IMR-90 (cell line): ENCODE results near the gene ARHGAP21. TPM values are rescaled to one million over a fixed set of nuclear protein-coding genes. Genes with fewer than 3 reads are reported as not detected.

Experiments used
- ATAC-seq: fragments of 200-7000 bp; cut with Tn5 transposase; 2 replicates; pipeline ENCODE4 v1.9.1; 2020; ENCODE audit warnings: low read depth, mild to moderate bottlenecking, moderate library complexity
- BruUV-seq: library from RNA; stranded (reverse); fragments of 400-500 nt; replicated peaks from 2 replicates; lab custom pipeline; 2021; lab: Mats Ljungman, UMichigan
- CTCF ChIA-PET: fragments of 300-600 bp; formaldehyde crosslinking; extraction: SDS; loops from one replicate; lab custom pipeline; 2021; ENCODE audit warnings: antibody characterized with exemption; lab: Yijun Ruan, JAX
- POLR2A ChIA-PET: fragments of 300-600 bp; sonication (Branson Sonifier 250); formaldehyde crosslinking; loops from one replicate; lab custom pipeline; 2022; ENCODE audit warnings: antibody characterized with exemption; ENCODE audit not compliant: unreplicated experiment; lab: Charles Lee
- DNase-seq: peaks from one replicate; pipeline ENCODE4 v3.0.0; 2013
- H2AFZ ChIP-seq: replicated peaks from 2 replicates; pipeline ENCODE3; 2013; ENCODE audit warnings: low read length, mild to moderate bottlenecking; ENCODE audit not compliant: poor library complexity
- H2AK5ac ChIP-seq: 2 replicates; pipeline ENCODE4 v1.6.1; 2013; ENCODE audit warnings: low read depth, low read length, inconsistent platforms
- H2AK9ac ChIP-seq: replicated peaks from 2 replicates; pipeline ENCODE3; 2013; ENCODE audit warnings: mild to moderate bottlenecking, low read depth, low read length, moderate library complexity; ENCODE audit not compliant: poor library complexity
- H2BK120ac ChIP-seq: 2 replicates; pipeline ENCODE4 v1.6.1; 2013; ENCODE audit warnings: low read depth, low read length, inconsistent platforms
- H2BK15ac ChIP-seq: 3 replicates; pipeline ENCODE4 v1.6.1; 2013; ENCODE audit warnings: low read depth, low read length, inconsistent platforms
- H2BK20ac ChIP-seq: 2 replicates; pipeline ENCODE4 v1.6.1; 2013; ENCODE audit warnings: low read depth, mild to moderate bottlenecking, inconsistent platforms, low read length, moderate library complexity
- H2BK5ac ChIP-seq: 2 replicates; pipeline ENCODE4 v1.6.1; 2013; ENCODE audit warnings: mild to moderate bottlenecking, low read depth, low read length, inconsistent platforms; ENCODE audit not compliant: poor library complexity, severe bottlenecking
- H3K14ac ChIP-seq: replicated peaks from 2 replicates; pipeline ENCODE4 v1.6.1; 2013; ENCODE audit warnings: low read depth, low read length, inconsistent platforms
- H3K18ac ChIP-seq: 2 replicates; pipeline ENCODE4 v1.6.1; 2013; ENCODE audit warnings: low read depth, low read length, control low read depth
- H3K23ac ChIP-seq: 2 replicates; pipeline ENCODE4 v1.6.1; 2013; ENCODE audit warnings: low read depth, low read length, inconsistent platforms
- H3K27ac ChIP-seq: 2 replicates; pipeline ENCODE4 v1.5.1; 2013; ENCODE audit warnings: mild to moderate bottlenecking, control low read depth, low read length; ENCODE audit not compliant: insufficient read depth
- H3K27me3 ChIP-seq: 2 replicates; pipeline ENCODE4 v1.6.1; 2013; ENCODE audit warnings: low read length; ENCODE audit not compliant: control insufficient read depth, insufficient read depth
- H3K36me3 ChIP-seq: 2 replicates; pipeline ENCODE4 v1.6.1; 2013; ENCODE audit warnings: low read length, mixed read lengths; ENCODE audit not compliant: control insufficient read depth, insufficient read depth
- H3K4ac ChIP-seq: 2 replicates; pipeline ENCODE4 v1.6.1; 2013; ENCODE audit warnings: low read depth, low read length, inconsistent platforms
- H3K4me1 ChIP-seq: 2 replicates; pipeline ENCODE4 v1.6.1; 2013; ENCODE audit warnings: low read length, mixed read lengths; ENCODE audit not compliant: control insufficient read depth, insufficient read depth
- H3K4me2 ChIP-seq: 2 replicates; pipeline ENCODE4 v1.6.1; 2013; ENCODE audit warnings: low read depth, mild to moderate bottlenecking, control low read depth, low read length, moderate library complexity
- H3K4me3 ChIP-seq: 2 replicates; pipeline ENCODE4 v1.5.1; 2013; ENCODE audit warnings: low read depth, mild to moderate bottlenecking, control low read depth, low read length, moderate library complexity; ENCODE audit not compliant: insufficient read depth
- H3K56ac ChIP-seq: 2 replicates; pipeline ENCODE4 v1.6.1; 2013; ENCODE audit warnings: low read length, inconsistent platforms; ENCODE audit not compliant: insufficient read depth; ENCODE audit errors: extremely low read depth
- H3K79me1 ChIP-seq, 2 experiments: 2 replicates each; pipeline ENCODE4 v1.6.1; 2013; ENCODE audit warnings: low read length in 2 of 2, inconsistent platforms in 1 of 2, low read depth in 1 of 2
- H3K9ac ChIP-seq: 2 replicates; pipeline ENCODE4 v1.6.1; 2013; ENCODE audit warnings: low read depth, low read length, control low read depth
- H3K9me1 ChIP-seq: 2 replicates; pipeline ENCODE4 v1.6.1; 2013; ENCODE audit warnings: low read length, inconsistent platforms; ENCODE audit not compliant: insufficient read depth
- H3K9me3 ChIP-seq: 2 replicates; pipeline ENCODE4 v1.6.1; 2013; ENCODE audit warnings: low read length; ENCODE audit not compliant: control insufficient read depth, insufficient read depth
- H4K20me1 ChIP-seq: 2 replicates; pipeline ENCODE4 v1.6.1; 2013; ENCODE audit warnings: low read length, inconsistent platforms; ENCODE audit not compliant: insufficient read depth
- H4K5ac ChIP-seq: 2 replicates; pipeline ENCODE4 v1.6.1; 2013; ENCODE audit warnings: mild to moderate bottlenecking, low read depth, low read length, control low read depth
- H4K8ac ChIP-seq, 2 experiments: 2 replicates each; pipeline ENCODE4 v1.6.1; 2013; ENCODE audit warnings: low read depth in 2 of 2, low read length in 2 of 2, control low read depth in 1 of 2, inconsistent platforms in 1 of 2
- H4K91ac ChIP-seq: 2 replicates; pipeline ENCODE4 v1.6.1; 2013; ENCODE audit warnings: low read depth, low read length, inconsistent platforms; ENCODE audit not compliant: insufficient read depth
- BHLHE40 ChIP-seq: fragments of 150-350 bp; IDR thresholded peaks from 2 replicates; pipeline ENCODE4 v1.6.1; 2016; ENCODE audit warnings: mild to moderate bottlenecking, low read depth, low read length
- CEBPB ChIP-seq: IDR thresholded peaks from 2 replicates; pipeline ENCODE4 v1.6.1; 2012; ENCODE audit warnings: low read depth, low read length, improper control_type of control experiment
- CHD1 ChIP-seq: IDR thresholded peaks from 2 replicates; pipeline ENCODE4 v1.6.1; 2012; ENCODE audit warnings: low read depth, low read length, improper control_type of control experiment
- FOS ChIP-seq: fragments of 150-350 bp; IDR thresholded peaks from 2 replicates; pipeline ENCODE4 v1.6.1; 2016; ENCODE audit warnings: low read depth, low read length
- MAFK ChIP-seq: IDR thresholded peaks from 2 replicates; pipeline ENCODE4 v1.6.1; 2012; ENCODE audit warnings: low read depth, low read length, improper control_type of control experiment
- MAZ ChIP-seq: IDR thresholded peaks from 2 replicates; pipeline ENCODE4 v1.6.1; 2012; ENCODE audit warnings: low read depth, mild to moderate bottlenecking, low read length, improper control_type of control experiment, moderate library complexity, borderline replicate concordance
- MXI1 ChIP-seq: IDR thresholded peaks from 2 replicates; pipeline ENCODE4 v1.6.1; 2012; ENCODE audit warnings: low read depth, mild to moderate bottlenecking, low read length, moderate library complexity, borderline replicate concordance
- RAD21 ChIP-seq: IDR thresholded peaks from 2 replicates; pipeline ENCODE4 v1.6.1; 2012; ENCODE audit warnings: low read length, improper control_type of control experiment
- RCOR1 ChIP-seq: IDR thresholded peaks from 2 replicates; pipeline ENCODE4 v1.6.1; 2012; ENCODE audit warnings: mild to moderate bottlenecking, low read length, improper control_type of control experiment; ENCODE audit not compliant: insufficient replicate concordance
- RFX5 ChIP-seq: IDR thresholded peaks from 2 replicates; pipeline ENCODE4 v1.8.0; 2012; ENCODE audit warnings: low read depth, mild to moderate bottlenecking, low read length, moderate library complexity
- SMC3 ChIP-seq: fragments of 150-350 bp; IDR thresholded peaks from 2 replicates; pipeline ENCODE4 v1.6.1; 2016; ENCODE audit warnings: low read depth, mild to moderate bottlenecking, antibody characterized with exemption, low read length, moderate library complexity
- whole genome bisulfite sequencing, 2 experiments: methylation state at CpG; one replicate each; pipeline versions ENCODE4 v1.1.5 to v1.1.7; 2013; ENCODE audit warnings: missing lambda C conversion rate in 2 of 2; ENCODE audit not compliant: insufficient read length in 1 of 2; ENCODE audit errors: extremely low coverage in 2 of 2; 5-methylcytosine and 5-hydroxymethylcytosine counted together
- dilution Hi-C: fragments of 300-500 bp; cut with HindIII; formaldehyde crosslinking; loops from one replicate; pipeline ENCODE4 v1.14.3; 2018; ENCODE audit warnings: low sequenced_read_pairs; ENCODE audit not compliant: unreplicated experiment
- in situ Hi-C: fragments of 300-500 bp; cut with MboI; formaldehyde crosslinking; loops from 3 replicates; pipeline ENCODE4 v1.14.3; 2019; ENCODE audit warnings: low sequenced_read_pairs, inconsistent platforms, mixed read lengths
- intact Hi-C: fragments of 100-400 bp; cut with micrococcal nuclease; formaldehyde crosslinking; loops from 2 replicates; pipeline ENCODE4 v1.10.0; 2022
- polyA plus RNA-seq, 3 experiments: library from polyadenylated mRNA; depleted of rRNA; stranded (reverse); fragments of >200 nt; gene quantifications; 2 replicates each; pipeline ENCODE4 v1.2.3, GENCODE V29; 2012; ENCODE audit warnings: low replicate concordance in 1 of 3
- total RNA-seq: library from RNA; depleted of rRNA; stranded (reverse); fragments of >200 nt; gene quantifications from 2 replicates; pipeline ENCODE4 v1.2.3, GENCODE V29; 2012
- TF ChIP-seq, protein P1 (sequence below): fragments of 150-350 bp; IDR thresholded peaks from 2 replicates; pipeline ENCODE4 v1.6.1; 2017; ENCODE audit warnings: mild to moderate bottlenecking, antibody characterized with exemption, low read length, low read depth
- TF ChIP-seq, protein P2 (sequence below): fragments of 150-350 bp; IDR thresholded peaks from 2 replicates; pipeline ENCODE4 v1.6.1; 2016; ENCODE audit warnings: low read depth, mild to moderate bottlenecking, low read length, moderate library complexity, borderline replicate concordance

Gene ARHGAP21
- total and polyA plus RNA-seq, 2 of the 4 experiments (the other 2 are of a cell fraction) = 43.3 to 94.3 TPM

DNA sequence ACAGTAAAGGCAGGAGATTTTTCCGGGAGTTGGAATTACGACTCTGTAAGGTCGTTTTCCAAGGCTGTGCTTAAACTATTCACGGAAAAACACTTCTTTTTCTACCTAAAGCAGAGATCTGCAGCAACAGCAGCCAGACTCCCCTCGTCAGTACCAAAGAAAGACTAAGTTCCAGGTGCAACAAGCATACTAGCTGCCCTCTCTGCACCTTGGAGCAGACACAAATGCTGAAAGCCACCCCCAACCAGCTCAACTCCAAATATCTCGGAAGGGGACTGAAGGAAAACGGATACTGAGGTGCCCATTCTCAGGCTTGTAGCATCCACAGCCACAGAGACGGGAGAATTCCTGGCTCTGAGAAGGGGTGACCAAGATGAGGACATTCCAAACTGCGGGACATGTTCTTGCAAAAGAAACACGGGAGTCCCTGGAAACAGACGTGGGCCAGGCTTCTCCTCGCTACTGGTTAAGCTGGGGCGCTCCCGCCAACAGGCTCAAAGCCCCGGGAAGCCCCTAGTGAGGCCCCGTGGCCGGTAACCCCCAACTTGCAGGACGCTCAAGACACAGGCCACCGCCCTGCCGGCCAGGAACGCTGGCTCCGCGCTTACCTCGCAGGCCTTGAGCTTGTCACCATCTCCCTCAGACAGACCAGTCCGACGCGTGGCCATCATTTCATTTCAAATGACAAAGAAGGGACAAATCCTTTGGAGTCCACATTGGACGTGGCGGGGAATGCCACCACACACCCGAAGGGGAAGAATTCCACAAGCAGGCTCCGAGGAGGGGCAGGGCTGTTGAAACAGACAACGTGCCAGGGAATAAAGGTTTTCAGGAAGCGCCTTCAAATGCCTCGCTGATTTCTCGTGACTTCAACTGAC is 2.2 kb downstream of the ARHGAP21 start:
- BruUV-seq = no TSS peak
- Histone ChIP-seq H3K9me3 (no peaks in the 10 kb centered on the region), H3K36me3 (peaks cover 6% of the 10 kb centered on the region), H3K4me3 (peak overlapping the region; percentile 58), H2BK120ac (peak overlapping the region; percentile 85), H4K5ac (peak overlapping the region; percentile 89), H2BK20ac (peak overlapping the region; percentile 66; the same call in 1 of the 2 replicates), H3K18ac (peak overlapping the region; percentile 59), H3K4ac (peak overlapping the region; percentile 89), H3K9ac (peak overlapping the region; percentile 67), H2AFZ (peak overlapping the region; percentile 52), H2BK15ac (0 out of 3 replicates have a peak overlapping the region, but pooled peaks have one; percentile 25), H4K91ac (peak overlapping the region; percentile 90), H2AK5ac (peak overlapping the region; percentile 73), H3K14ac (peak overlapping the region; percentile 76), H3K23ac (peak overlapping the region; percentile 92), H2AK9ac (peak overlapping the region; percentile 92), H3K79me1 (peaks cover 0 to 29% of the 10 kb centered on the region in 2 experiments; a peak in 2 of 4 replicates), H3K27me3 (no peaks in the 10 kb centered on the region), H3K56ac (peak overlapping the region; percentile 63), H3K4me1 (peaks cover 12% of the 10 kb centered on the region), H2BK5ac (peak overlapping the region; percentile 49), H4K8ac (peak overlapping the region; percentile 68 to 71; a peak in 3 of 4 replicates), H3K27ac (peak overlapping the region; percentile 49), H4K20me1 (peaks cover 27% of the 10 kb centered on the region), H3K4me2 (peak overlapping the region; percentile 95), H3K9me1 (peaks cover 11% of the 10 kb centered on the region)
- in situ Hi-C loops = loop anchor here (25.0 kb wide), 1 partner anchor 241 kb away; the partner anchor contains the start of gene PRTFDC1
- dilution Hi-C loops = no loop called here
- no peak for ATAC-seq
- ChIA-PET POLR2A (no interaction called here), CTCF (interaction anchor here (0.6 to 1.2 kb wide), 3 partner anchors 35 to 360 kb away, joined by 3 read pairs; no protein-coding TSS in a partner anchor)
- intact Hi-C loops = loop anchor here (1.0 to 2.0 kb wide), 3 partner anchors 79 to 360 kb away; no protein-coding TSS in a partner anchor
- DNase-seq = peak; percentile 12
- WGBS, 2 experiments = 9% methylated on average over 18 of the region's 35 CpGs; no CpG with 5 or more reads in 1 of the 2 experiments
- TF ChIP-seq, protein P1, sequence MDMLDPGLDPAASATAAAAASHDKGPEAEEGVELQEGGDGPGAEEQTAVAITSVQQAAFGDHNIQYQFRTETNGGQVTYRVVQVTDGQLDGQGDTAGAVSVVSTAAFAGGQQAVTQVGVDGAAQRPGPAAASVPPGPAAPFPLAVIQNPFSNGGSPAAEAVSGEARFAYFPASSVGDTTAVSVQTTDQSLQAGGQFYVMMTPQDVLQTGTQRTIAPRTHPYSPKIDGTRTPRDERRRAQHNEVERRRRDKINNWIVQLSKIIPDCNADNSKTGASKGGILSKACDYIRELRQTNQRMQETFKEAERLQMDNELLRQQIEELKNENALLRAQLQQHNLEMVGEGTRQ = no peak
- TF ChIP-seq SMC3 (no peak), RAD21 (no peak), BHLHE40 (no peak), MAZ (no peak), CEBPB (no peak), MXI1 (no peak), RFX5 (no peak), MAFK (no peak), RCOR1 (no peak), FOS (no peak), CHD1 (no peak)
- TF ChIP-seq, protein P2, sequence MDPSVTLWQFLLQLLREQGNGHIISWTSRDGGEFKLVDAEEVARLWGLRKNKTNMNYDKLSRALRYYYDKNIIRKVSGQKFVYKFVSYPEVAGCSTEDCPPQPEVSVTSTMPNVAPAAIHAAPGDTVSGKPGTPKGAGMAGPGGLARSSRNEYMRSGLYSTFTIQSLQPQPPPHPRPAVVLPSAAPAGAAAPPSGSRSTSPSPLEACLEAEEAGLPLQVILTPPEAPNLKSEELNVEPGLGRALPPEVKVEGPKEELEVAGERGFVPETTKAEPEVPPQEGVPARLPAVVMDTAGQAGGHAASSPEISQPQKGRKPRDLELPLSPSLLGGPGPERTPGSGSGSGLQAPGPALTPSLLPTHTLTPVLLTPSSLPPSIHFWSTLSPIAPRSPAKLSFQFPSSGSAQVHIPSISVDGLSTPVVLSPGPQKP = no peak
